ENCODE measurements around the gene SOWAHA. TPM values are rescaled to one million over a fixed set of nuclear protein-coding genes. Genes with fewer than 3 reads are reported as not detected.
A peak's percentile ranks its signal among the peaks of the same experiment; 100 is the strongest.

Gene SOWAHA
- total and polyA plus RNA-seq, 2 of the 8 experiments (the other 6 are each of a cell fraction or from before 2014, with no cell fraction given), result 0.09 to 0.11 TPM

DNA sequence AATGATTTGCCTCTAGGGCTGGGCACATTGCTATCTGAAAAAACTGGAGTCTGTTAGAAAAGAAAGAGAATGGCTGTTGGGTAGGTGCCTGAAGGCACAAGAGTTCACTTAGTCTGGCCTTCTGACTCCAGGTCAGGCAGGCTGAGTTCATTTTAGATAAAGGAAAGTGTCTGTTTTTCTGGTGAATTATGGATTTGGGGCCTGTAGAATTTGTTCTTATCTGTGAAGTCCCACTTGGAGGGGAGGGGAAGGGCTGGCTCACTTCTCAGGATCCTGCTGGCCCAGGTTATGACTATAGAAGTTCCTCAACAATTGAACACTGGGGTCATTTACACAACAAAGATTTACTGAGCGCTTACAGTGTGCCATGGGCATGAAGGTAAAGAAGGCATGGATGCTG lies 24.6 kb upstream of the SOWAHA start:
- Histone ChIP-seq H2AK5ac (ENCODE audit: low read depth, low read length) (no peak overlapping the region), H4K20me1 (replicated peaks in 1 of 2; ENCODE audit: control insufficient read depth in 1 of 2, insufficient read depth in 2 of 2, low read length in 2 of 2) (no peaks in the 10 kb centered on the region), H3K79me2 (ENCODE audit: control insufficient read depth in 1 of 2, insufficient read depth in 2 of 2, low read length in 2 of 2) (no peaks in the 10 kb centered on the region), H3K4ac (replicated peaks; ENCODE audit: insufficient read length, low read depth, low read length) (no peak overlapping the region), H2AFZ (ENCODE audit: low read length) (no peak overlapping the region), H3K9ac (replicated peaks in 1 of 4; ENCODE audit: extremely low read depth in 1 of 4, low read depth in 3 of 4, low read length in 3 of 4) (no peak overlapping the region), H3K27ac (ENCODE audit: low read depth, low read length) (no peak overlapping the region), H3K14ac (ENCODE audit: insufficient read length) (no peak overlapping the region), H3K4me1 (replicated peaks in 1 of 4; ENCODE audit: control insufficient read depth in 3 of 4, insufficient read depth in 4 of 4, low read length in 3 of 4) (no peaks in the 10 kb centered on the region; a peak in 1 of 7 replicates), H2BK20ac (ENCODE audit: low read length) (no peak overlapping the region), H2BK120ac (replicated peaks; ENCODE audit: low read depth, low read length) (no peak overlapping the region), H4K8ac (ENCODE audit: extremely low read depth, insufficient read depth, low read length) (no peak overlapping the region), H3K18ac (ENCODE audit: extremely low read depth, low read length) (no peak overlapping the region), H4K91ac (replicated peaks; ENCODE audit: insufficient read length, low read length) (no peak overlapping the region), H3K23ac (ENCODE audit: insufficient read length) (no peak overlapping the region), H3K79me1 (ENCODE audit: low read depth, low read length) (no peaks in the 10 kb centered on the region), H3K23me2 (ENCODE audit: low read depth, low read length) (no peaks in the 10 kb centered on the region), H3K4me3 (ENCODE audit: extremely low read depth in 1 of 4, insufficient read depth in 2 of 4, low read depth in 3 of 4, low read length in 4 of 4) (no peak overlapping the region), H2BK12ac (ENCODE audit: low read depth, low read length) (no peak overlapping the region), H3K9me3 (ENCODE audit: insufficient read depth in 2 of 2, low read depth in 1 of 2, low read length in 1 of 2) (no peaks in the 10 kb centered on the region), H2BK5ac (ENCODE audit: low read depth, low read length) (no peak overlapping the region), H3K4me2 (ENCODE audit: insufficient read depth in 1 of 2, low read depth in 2 of 2, low read length in 2 of 2) (no peak overlapping the region), H3K56ac (replicated peaks; ENCODE audit: insufficient read length, low read depth, low read length) (no peak overlapping the region), H4K5ac (ENCODE audit: insufficient read length, low read depth, low read length) (no peak overlapping the region), H2BK15ac (ENCODE audit: low read length) (no peak overlapping the region), H3K36me3 (ENCODE audit: control insufficient read depth in 2 of 4, insufficient read depth in 4 of 4, low read length in 3 of 4) (no peaks in the 10 kb centered on the region), H3K27me3 (replicated peaks in 1 of 4; ENCODE audit: control insufficient read depth in 3 of 4, extremely low read depth in 1 of 4, insufficient read depth in 3 of 4, low read length in 3 of 4) (no peaks in the 10 kb centered on the region)
- ChIA-PET CTCF (ENCODE audit: partially characterized antibody) (interaction anchor here (0.7 to 1.2 kb wide), 4 partner anchors 13 to 33 kb away, joined by 3 to 4 read pairs (median 4); no protein-coding TSS in a partner anchor), POLR2A (ENCODE audit: partially characterized antibody) (no interaction called here)
- WGBS, 2 experiments (ENCODE audit: extremely low coverage in 1 of 2, insufficient coverage in 1 of 2, insufficient read length in 1 of 2, insufficient replicate concordance in 2 of 2, low coverage in 1 of 2, low lambda C conversion rate in 2 of 2, missing lambda C conversion rate in 1 of 2), result 72% methylated on average over 1 of the region's 1 CpG; no CpG with 5 or more reads in 1 of the 2 experiments
- TF ChIP-seq RXRA (IDR thresholded peaks at IDR 0.05; ENCODE audit: insufficient read depth, low read depth, low read length) (no peak), SP1 (IDR thresholded peaks at IDR 0.05; ENCODE audit: low read depth, low read length) (no peak), SUZ12 (IDR thresholded peaks at IDR 0.05; ENCODE audit: low read length) (no peak), BCL11A (IDR thresholded peaks at IDR 0.05; ENCODE audit: low read depth in 2 of 2, low read length in 2 of 2) (no peak), KDM4A (IDR thresholded peaks at IDR 0.05; ENCODE audit: low read depth, low read length, severe bottlenecking) (no peak), RBBP5 (IDR thresholded peaks at IDR 0.05; ENCODE audit: borderline replicate concordance, low read depth, low read length) (no peak), TBP (IDR thresholded peaks at IDR 0.05; ENCODE audit: low read depth, low read length) (no peak)
- FAIRE-seq (no peak), DNase-seq (ENCODE audit: low read depth in 1 of 2, low spot score in 2 of 2) (peak in 1 of 2 experiments; percentile 26)
